CD4-positive, alpha-beta T cell treated with Interferon gamma for 1 hour (primary cell): ENCODE measurements around the gene PDLIM5.

Source experiments
- DNase-seq: peaks from one replicate; pipeline ENCODE4 v3.0.0-alpha.2; 2020

The PDLIM5 gene

DNA sequence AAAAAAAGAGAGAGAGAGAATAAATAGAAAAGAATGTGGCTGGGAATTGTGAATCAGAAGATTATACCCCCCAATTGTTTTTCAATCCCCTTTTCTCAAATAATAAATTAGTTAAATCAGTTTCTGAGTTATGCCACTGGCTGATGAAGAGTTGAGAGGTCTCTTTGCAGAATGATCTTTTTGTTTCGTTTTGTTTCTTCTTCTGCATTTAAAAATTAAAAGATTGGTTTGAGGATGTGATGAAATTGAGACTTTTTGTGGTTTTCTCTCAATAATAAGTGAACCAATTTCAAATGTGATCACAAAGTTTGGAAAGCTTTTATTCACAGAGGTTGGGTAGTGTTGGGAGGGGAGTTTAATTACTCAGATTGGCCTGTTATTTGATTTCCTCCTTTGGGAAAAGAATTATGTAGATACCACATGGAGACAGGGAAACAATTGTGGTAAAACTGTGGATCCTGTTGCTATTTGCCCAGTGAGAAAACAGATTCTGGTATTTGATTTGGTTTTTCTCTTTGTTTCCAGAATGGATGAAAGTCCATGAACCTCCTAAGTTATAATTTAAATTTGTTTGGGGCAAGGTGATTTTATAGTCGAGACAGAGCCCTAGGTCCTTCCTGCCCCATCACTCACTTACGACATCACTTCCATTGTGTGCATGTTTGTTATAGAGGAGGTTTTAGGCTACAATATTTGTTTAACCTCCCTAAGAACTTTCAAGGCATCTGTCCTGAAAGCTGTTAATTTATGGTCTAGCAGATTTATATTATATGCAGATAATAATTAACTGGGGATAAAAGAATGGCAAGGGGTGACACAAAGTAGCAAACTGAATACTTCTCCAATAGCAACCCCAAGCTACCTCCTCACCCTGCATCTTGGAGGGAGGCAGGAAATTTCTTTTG lies 214.0 kb downstream of the PDLIM5 start:
- no peak for DNase-seq

DNA sequence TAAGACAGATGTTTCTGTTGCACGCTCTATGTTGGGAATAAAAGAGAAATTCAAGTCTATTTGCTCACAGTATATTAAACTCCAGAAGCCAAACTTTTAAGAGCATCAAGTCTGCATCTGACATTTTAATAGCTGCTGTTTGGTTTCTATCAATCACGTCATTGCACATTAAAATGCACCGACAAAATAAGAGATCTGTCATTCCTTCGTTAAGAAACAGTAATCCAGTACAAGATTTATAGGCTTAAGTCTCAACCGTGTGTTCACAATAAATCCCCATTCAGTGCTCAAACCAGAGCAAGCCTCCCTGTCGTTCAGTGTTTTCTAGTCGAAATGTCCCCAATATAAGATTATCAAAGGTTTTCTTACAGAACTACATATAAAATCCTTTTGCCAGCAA lies 217.0 kb downstream of the PDLIM5 start:
- DNase-seq = no peak

- DNase-seq = no peak
Measured at GRCh38 chr4:94669672-94670664, 218.2 kb downstream of the PDLIM5 start.

DNA sequence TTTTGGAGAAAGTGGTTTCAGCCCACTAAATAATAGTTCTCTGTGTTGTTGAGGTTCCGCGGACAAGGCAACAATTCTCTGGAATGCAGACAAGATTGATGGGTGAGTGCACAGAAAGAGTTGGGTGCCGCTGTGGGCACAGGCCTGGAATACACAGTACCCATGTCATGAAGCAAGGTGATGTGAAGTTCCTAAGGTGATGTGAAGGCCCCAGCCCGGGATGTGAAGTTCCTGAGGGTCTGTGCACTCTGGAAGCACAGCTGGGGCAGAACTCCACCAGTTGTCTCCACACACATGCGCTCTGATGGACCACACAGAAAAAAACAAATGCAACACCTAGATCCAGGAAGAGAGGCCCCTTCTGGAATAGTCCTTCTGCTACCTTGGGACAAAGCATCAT lies 219.4 kb downstream of the PDLIM5 start:
- DNase-seq = no peak

- DNase-seq = no peak
Measured at GRCh38 chr4:94673961-94674360, 222.2 kb downstream of the PDLIM5 start.

DNA sequence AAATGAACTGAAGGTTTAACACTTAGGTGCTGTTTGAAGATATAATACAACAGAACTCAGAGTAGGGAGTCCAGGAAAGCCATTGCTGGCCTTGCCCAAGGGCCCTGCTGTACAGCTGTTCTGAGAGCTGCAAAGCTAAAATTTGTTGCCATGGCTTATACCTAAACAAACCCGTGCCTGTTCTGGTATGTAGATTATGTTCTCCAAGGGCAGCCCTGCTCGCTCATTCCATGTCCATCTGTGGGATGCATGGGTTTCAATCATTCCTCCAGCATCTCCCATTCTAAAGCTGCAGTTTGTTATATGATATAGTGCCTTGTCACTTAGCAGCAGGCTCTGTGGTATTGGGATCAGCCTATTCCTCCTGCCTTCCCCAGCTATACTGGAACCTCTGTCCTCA lies 225.2 kb downstream of the PDLIM5 start:
- no peak for DNase-seq

GRCh38 chr4:94678896-94679295 lies 227.2 kb downstream of the PDLIM5 start:
- DNase-seq = no peak

- DNase-seq = no peak
Measured at GRCh38 chr4:94680176-94680862, 228.6 kb downstream of the PDLIM5 start.

DNA sequence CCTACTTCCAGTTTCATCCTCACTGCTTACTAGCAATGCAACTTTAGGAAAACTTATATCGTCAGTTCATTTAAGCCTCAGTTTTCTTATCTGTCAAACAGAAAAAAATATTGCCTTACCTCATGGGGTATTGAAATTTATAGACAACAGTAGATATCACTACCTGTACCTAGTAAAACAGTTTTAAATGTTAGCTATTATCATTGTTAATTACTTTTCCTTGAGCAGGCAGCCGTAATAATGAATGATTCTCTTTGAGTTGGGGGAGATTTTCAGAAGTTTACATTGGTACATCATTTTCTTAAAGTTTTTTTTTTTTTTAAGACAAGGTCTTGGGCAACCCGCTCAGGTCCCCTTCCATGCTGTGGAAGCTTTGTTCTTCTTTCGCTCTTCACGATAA lies 234.3 kb downstream of the PDLIM5 start:
- DNase-seq = no peak

- DNase-seq = no peak
Measured at GRCh38 chr4:94689155-94689860, 237.6 kb downstream of the PDLIM5 start.

GRCh38 chr4:94690851-94691254 lies 239.1 kb downstream of the PDLIM5 start:
- no peak for DNase-seq

GRCh38 chr4:94691552-94691951 lies 239.8 kb downstream of the PDLIM5 start:
- no peak for DNase-seq

- no peak for DNase-seq
Measured at GRCh38 chr4:94695384-94695783, 243.6 kb downstream of the PDLIM5 start.

DNA sequence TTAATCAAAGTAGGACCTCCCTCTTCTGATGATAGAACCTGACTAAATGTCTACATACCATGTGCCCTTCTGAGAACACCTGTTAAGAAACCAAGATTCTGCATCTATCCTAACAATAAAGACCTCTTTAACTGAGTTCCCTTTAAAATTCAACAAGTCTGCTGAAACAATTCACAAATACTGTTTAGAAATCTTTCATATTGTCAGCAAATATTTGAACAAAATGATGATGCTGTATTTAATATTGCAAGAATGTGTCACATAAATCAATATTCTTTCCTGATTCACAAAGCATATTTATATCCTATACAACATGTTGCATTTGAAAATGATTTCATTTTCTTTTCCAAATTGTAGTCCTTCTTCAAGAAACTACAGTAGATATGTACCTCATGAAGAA lies 246.4 kb downstream of the PDLIM5 start:
- DNase-seq = no peak

GRCh38 chr4:94700298-94700697 lies 248.6 kb downstream of the PDLIM5 start:
- DNase-seq = no peak

DNA sequence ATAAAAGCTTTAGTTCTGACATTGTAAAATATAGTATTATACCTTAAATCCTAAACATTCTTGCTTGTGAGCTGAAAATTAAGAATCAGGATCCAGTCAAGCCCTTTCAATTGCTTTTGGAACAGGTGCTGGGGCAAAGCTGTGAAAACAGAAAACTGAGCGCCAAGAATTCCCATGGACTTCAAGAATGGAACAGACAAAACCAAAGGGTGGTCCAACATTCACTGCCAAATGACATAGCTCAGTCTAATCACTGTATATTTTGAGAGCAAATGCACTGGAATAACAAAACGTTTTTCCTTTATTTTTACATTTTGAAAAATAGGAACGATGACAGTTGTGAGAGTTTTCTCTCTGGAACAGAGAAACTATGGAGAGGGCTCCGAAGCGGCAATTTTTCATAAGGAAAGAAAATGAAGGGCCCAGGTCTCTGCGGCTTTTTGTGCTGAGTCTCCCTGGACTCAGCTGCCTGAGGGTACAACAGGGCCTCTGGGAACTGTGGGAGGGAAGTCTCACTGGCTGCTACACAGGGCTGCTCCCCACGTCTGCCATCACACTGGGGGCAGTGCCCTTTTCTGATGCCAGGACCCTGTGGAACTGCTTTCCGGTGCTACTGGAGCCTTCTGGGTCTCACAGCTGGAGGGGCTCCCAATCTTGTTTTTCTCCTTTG lies 250.0 kb downstream of the PDLIM5 start:
- DNase-seq = no peak

DNA sequence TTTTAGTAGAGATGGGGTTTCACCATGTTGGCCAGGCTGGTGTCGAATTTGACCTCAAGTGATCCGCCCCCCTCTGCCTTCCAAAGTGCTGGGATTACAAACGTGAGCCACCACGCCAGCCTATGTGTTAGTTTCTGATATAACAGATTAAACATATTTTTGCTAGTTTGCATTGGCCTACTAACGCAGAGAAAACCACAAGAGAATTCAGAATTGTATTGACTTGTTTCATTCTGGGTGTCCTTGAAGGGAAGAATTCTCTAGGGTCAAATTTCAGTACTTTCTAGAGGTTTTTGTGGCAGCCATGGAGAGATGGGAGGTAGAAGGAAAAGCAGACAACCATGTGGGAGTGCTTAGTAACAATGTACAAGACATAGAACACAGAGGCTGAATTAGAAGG lies 259.9 kb downstream of the PDLIM5 start:
- no peak for DNase-seq

DNA sequence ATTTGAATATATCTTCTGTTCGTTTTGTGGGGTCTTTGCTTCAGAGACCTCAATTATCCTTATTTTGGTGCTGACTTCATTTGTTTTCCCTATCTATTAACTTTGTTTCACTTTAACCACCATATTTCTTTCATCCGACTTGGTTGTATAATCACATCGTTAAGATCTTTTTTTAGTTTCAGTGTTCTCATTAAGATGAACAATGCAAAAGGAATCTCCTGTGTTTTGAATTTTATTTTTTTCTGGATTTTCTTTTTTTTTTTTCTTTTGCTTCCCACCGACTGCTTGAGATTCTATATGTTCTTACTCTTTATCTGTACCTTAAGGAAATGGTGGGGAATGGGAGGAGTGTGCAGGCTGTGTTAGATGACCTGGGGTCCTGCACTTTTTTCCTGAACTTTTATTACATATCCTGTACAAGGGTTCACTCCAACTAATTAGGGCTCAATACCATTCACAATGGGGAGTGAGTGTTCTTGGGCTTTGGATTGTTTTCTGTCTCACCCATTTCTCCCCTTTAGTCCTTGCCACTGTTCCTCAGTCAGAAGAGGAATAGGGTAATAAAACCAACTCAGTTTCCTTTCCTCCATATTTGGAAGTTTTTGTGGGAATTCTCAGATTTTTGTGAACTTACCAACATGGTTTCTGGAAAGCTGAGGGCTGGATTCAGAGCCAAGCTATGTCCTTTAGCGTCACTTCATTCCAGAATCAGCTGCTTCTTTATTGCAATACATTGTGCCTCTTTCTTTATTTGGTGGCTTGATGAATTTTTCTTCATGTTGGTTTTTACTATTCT lies 262.8 kb downstream of the PDLIM5 start:
- no peak for DNase-seq

GRCh38 chr4:94715726-94716125 lies 264.0 kb downstream of the PDLIM5 start:
- DNase-seq = no peak
